ENCODE data around the gene C14orf180.

GRCh38 chr14:104556256-104557021, 23.1 kb upstream of the C14orf180 start:
- TF ChIP-seq POLR2A (IDR thresholded peaks at IDR 0.05) (no peak), CTCF (IDR thresholded peaks at IDR 0.05) (no peak)
